GM18511 (cell line): ENCODE data around the gene PIK3IP1.
"Not testable (repeated sequence)": the region's sequence is repeated elsewhere in the genome, so short reads cannot be mapped to it uniquely, and the experiment has no call there.

Source experiments
- ATAC-seq: cut with Tn5 transposase; IDR thresholded peaks from one replicate; pipeline ENCODE4 v1.9.1; 2021; ENCODE audit warnings: mild to moderate bottlenecking, moderate library complexity; ENCODE audit not compliant: unreplicated experiment

The PIK3IP1 gene

DNA sequence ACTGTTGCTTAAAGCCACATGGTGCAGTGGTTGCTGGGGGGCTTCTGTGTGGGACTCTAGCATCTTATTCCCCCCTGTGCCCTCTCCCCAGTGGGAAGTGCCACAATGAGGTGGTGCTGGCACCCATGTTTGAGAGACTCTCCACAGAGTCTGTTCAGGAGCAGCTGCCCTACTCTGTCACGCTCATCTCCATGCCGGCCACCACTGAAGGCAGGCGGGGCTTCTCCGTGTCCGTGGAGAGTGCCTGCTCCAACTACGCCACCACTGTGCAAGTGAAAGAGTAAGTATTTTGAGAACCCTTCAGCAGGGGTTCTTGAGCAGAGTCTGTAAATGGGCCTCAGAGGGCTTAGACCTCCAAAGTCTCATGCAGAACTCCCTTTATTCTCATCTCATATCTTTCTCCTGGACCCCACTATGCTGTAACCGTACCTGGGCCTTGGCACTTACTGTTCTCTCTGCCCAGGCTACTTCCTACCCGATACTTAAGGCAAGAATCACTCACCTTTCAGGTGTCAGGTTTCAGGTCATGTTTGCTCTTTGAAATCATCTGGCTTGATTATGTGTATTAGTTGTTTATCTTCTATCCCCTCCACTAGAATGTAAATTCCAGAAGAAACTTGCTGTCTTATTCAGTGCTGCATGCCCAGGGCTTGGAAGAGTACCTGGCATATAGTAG, 32.4 kb downstream of the PIK3IP1 start:
- no peak for ATAC-seq

GRCh38 chr22:31253949-31254348, 38.3 kb downstream of the PIK3IP1 start:
- ATAC-seq: no peak

DNA sequence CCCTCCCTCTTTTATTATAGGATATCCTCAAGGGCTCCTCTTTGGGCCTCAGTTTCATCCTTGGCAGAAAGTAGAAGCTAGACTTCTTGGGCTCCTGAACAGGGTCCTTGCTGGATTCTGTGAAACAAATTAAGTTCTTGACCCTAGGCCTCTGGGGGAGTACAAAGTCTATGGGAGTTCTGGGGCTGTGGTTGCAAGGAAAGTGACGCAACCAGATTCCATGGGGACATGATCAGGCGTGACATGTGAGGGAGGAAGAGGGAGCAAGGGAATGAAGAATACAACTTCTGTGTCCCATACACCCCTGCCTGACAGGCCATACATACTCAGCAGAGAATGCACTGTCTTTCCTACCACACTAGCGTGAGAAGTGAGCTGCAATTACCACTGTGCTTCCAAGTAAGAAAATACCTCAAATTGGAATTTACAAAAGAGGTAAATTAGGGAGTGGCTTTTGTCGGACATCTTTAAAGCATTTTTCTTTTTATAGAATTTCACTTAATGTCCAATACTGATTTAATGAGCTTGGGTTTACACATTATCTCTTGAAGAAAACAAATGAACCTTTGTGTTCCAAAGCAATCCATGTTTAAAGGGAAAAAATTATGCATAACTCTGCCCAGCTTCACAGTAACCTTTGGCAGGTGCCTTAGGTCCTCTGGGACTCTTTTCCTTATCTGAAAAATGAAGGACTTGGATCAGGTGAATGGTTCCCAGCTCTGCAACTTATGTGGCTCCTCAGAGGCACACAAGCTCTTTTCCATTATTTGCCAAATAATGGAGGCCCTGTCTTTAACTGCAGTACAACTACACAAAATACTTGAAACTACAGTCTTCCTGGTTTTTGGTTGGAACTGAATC, 41.3 kb downstream of the PIK3IP1 start:
- ATAC-seq: no peak

- no peak for ATAC-seq
Observed at GRCh38 chr22:31248965-31249958, 43.0 kb downstream of the PIK3IP1 start.

- no peak for ATAC-seq
Observed at GRCh38 chr22:31248138-31248745, 44.0 kb downstream of the PIK3IP1 start.

DNA sequence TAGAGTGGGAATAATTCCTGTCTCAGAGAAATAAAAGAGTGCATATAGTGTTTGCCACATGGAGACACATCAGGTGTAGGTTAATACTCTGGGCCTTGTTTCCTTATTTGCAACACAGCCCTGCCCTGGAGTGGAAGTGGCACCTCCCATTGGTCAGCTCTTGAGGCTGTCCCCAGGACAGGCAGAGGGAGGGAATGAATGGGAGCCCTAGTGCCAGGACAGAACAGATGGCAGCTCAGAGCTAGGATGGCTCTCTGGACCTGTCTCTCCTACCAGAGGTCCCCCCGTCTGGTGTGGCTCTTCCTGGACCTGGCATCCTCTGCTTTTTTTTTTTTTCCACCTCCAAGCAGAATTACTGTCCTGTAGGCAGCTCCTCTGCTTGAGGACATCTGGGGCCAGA, 44.6 kb downstream of the PIK3IP1 start:
- ATAC-seq: no peak

GRCh38 chr22:31246687-31247086, 45.6 kb downstream of the PIK3IP1 start:
- no peak for ATAC-seq

DNA sequence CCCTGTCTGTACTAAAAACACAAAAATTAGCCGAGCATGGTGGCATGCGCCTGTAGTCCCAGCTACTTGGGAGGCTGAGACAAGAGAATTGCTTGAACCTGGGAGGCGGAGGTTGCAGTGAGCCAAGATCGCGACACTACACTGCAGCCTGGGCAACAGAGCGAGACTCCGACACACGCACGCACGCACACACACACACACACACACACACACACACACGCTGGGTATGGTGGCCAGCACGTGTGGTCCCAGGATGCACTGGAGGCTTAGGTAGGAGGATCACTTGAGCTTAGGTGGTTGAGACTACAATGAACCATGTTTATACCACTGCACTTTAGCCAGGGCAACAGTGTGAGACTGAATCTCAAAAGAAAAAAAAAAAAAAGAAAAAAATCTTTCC, 46.3 kb downstream of the PIK3IP1 start:
- not testable (repeated sequence) for ATAC-seq

DNA sequence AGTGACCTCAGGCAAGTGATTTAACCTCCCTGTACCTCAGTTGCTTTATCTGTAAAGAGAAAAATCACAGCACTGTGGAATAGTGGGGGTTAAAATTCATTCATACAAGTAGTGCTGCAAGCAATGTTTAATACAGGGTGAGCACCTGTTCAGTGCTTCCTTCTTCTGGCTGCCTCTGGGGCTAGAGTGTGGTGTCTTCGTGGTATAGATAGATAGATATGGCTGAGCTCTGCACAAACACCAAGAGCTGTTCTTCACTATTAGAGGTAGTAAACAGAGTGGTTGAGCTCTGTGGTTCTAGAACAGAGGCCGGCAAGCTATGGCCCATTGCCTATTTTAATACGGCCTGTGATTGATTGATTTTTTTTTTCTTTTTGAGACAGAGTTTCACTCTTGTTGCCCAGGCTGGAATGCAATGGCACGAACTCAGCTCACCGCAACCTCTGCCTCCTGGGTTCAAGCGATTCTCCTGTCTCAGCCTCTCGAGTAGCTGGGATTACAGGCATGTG, 47.3 kb downstream of the PIK3IP1 start:
- ATAC-seq: no peak

GRCh38 chr22:31244046-31244942, 48.0 kb downstream of the PIK3IP1 start:
- ATAC-seq: no peak

DNA sequence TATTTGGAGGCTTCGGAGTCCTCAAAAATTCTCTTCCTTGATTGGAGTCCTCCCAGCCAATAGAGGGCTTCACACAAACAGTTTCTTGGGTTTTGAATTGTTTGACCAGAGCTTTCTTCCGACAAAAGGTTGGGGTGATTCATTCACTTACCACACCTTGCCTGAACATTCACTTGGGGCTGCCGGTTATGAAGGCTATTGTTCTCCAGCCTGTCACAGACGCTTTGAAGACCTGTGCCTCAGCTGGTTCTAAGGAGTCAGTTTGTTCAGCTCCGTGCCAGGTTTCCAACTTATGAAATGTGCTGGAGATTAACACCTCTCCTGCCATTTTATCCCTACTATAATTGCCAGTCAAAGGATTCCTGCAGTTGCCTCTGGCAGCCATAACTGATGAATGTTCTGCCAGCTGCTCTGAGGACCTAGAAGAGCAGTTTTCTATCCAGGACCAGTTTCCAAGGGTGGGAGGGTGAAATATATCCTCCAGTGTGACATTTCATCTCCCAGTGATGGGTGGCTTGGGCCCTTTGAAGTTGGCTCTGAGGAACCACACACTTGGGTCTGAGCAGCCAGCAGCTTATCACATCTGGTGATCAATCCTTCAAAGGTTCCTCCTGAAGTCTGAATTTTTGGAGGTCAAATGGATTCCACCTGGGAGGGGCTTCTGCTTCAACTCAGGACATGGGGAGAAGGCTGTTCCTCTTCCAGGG, 48.8 kb downstream of the PIK3IP1 start:
- ATAC-seq: no peak

DNA sequence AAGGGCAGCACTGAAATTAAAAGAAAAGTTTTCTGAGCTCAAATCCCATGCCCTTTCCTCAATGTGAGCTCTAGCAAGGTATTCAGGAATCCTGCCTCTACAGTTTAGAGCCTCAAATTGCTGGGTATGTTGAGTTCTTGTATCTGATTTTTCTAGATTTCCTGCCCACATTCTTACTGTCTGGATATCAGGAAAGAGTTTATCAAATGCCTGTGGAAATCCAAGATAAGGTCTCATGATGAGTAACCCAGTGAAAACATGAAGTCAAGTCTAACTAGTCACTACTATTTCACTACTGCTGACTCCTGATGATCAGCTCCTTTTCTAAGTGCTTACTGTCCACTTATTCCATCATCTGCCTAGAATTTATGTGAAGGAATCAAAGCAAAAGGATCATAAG, 50.4 kb downstream of the PIK3IP1 start:
- ATAC-seq: no peak

- no peak for ATAC-seq
Observed at GRCh38 chr22:31241200-31241599, 51.1 kb downstream of the PIK3IP1 start.

DNA sequence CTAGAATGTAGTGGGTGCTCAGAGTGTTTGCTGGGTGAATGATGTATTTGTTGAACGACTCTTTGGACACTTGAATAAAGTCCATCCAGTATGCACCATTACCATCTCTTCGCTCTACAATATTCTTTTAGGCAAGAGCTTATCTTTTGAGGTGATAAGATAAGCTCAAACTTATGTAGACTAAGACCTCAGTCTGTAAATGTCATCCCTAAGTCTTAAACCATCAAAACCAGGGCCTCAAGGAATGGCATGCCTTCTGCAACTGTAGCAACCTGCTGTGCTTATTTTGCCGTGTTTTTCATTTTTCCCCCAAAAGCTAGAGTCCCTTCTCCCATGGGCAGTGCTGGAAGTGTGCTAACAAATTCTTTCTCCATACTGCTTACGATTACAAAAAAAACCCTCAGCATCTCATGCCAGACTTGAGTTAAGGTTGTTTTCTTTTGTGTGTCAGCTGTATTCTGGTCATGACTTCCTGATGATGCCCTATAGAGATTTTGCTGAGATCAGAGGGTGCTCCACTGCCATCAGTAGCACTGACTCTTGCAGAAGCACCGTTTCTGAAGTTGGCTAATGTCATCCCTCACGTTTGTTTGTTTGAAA, 52.4 kb downstream of the PIK3IP1 start:
- no peak for ATAC-seq

DNA sequence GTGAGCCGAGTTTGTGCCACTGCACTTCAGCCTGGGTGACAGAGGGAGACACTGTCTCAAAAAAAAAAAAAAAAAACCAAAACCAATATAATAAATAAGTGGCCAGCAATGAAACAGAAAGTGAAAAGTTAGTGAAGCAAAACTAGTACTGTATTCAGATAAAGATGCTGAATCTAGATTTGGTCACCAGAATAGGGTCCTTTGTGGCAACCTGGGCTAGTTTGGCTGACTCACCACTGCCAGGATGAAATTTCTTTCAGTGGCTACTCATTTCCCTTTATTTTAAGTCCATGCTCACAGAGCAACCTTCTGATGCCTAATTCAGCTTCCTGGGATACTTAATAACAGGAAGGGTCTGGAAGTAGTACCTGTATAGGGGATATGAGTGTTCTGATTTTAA, 54.2 kb downstream of the PIK3IP1 start:
- ATAC-seq: no peak

DNA sequence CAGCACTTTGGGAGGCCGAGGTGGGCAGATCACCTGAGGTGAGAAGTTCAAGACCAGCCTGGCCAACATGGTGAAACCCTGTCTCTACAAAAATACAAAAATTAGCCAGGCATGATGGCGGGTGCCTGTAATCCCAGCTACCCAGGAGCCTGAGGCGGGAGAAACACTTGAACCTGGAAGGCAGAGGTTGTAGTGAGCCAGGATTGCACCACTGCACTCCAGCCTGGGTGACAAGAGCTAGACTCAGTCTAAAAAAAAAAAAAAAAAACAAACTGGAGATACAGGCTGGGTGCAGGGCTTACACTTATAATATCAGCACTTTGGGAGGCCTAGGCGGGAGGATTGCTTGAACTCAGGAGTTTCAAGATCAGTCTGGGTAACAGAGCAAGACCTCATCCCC, 56.2 kb downstream of the PIK3IP1 start:
- ATAC-seq: not testable (repeated sequence)

- no peak for ATAC-seq
Observed at GRCh38 chr22:31235081-31235480, 57.2 kb downstream of the PIK3IP1 start.

DNA sequence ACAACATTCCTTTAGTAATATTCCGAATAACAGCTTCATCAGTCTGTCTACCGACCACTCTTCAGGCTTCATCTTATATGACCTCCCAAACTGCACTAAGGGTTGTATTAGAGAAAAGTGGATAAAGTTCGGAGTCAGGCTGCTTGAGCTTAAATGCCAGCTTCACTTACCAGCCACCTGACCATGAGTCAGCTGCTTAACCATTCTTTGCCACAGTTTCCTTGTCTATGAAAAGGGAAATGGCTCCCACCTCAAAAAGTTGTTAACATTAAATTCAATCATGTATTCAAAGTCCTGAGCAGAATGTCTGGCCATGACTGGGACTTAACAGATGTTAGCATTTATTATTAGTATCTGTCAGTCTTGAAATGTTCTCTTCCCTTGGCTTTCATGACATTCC, 59.3 kb downstream of the PIK3IP1 start:
- no peak for ATAC-seq
